Measurements from ENCODE around the gene PTPRN2. TPM values are rescaled to one million over a fixed set of nuclear protein-coding genes. Genes with fewer than 3 reads are reported as not detected.

The PTPRN2 gene
- total and polyA plus RNA-seq, 2 of the 13 experiments (the other 11 are each of a cell fraction or from before 2014, with no cell fraction given): 2.5 to 24.2 TPM

DNA sequence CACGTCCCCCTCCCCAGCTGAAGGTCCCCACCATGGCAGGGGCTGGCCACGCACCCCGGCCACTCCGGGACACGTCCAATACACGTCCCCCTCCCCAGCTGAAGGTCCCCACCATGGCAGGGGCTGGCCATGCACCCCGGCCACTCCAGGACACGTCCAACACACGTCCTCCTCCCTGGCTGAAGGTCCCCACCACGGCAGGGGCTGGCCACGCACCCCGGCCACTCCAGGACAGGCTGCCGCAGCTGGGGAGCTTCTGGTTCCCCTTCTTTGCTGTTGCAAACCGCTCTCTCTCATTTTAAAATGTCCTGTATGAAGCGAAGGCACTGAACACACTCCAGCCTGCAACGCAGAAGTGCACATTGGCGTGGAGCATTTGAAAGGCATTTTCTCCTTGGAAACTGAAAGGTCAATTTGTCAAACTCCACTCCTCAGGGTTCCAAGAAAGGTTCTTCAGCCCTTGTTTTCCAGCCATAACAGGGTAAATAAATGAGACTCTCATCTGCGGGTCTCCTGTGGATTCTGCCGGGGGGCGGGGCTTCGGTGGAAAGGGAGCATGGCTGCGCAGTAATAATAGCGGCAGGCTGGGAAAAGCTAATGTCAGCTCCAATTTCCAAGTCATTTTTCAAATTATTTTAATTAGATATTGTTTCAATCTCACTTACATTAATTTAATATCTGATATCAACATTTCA, 670.5 kb downstream of the PTPRN2 start:
- no peak overlapping the region for H3K4me3 ChIP-seq (replicated peaks in 1 of 3; ENCODE audit: insufficient read depth in 1 of 3, low read depth in 2 of 3, low read length in 3 of 3)
- ChIA-PET POLR2A (no interaction called here), CTCF (ENCODE audit: low intra/inter-chr PET ratio, low total read pairs) (no interaction called here)
- in situ Hi-C loops (cut with HindIII; ENCODE audit: extremely low pct_ligation_motif_present, low pct_unique_long_range_greater_than_20kb) (no loop called here), intact Hi-C loops (cut with micrococcal nuclease; ENCODE audit: unreplicated experiment) (no loop called here)
- H3K27me3 ChIP-seq (ENCODE audit: control insufficient read depth in 1 of 2, insufficient read depth in 2 of 2, low read length in 2 of 2): no peaks in the 10 kb centered on the region
- ATAC-seq (no peak), FAIRE-seq (no peak), DNase-seq (ENCODE audit: low spot score) (no peak)
- no peak overlapping the region for H3K4me2 ChIP-seq (ENCODE audit: low read depth, low read length)
- H2AFZ ChIP-seq (ENCODE audit: low read length): no peak overlapping the region
- no peak for TF ChIP-seq CAMTA2 (CRISPR knock-in tag; IDR thresholded peaks at IDR 0.05; ENCODE audit: borderline replicate concordance)
- TF ChIP-seq SMC3 (IDR thresholded peaks at IDR 0.05; ENCODE audit: low read length): no peak
- TF ChIP-seq ZNF12 (CRISPR knock-in tag; IDR thresholded peaks at IDR 0.05): no peak
- TF ChIP-seq GFI1 (CRISPR knock-in tag; IDR thresholded peaks at IDR 0.05; ENCODE audit: borderline replicate concordance): no peak
- TF ChIP-seq, protein P1, sequence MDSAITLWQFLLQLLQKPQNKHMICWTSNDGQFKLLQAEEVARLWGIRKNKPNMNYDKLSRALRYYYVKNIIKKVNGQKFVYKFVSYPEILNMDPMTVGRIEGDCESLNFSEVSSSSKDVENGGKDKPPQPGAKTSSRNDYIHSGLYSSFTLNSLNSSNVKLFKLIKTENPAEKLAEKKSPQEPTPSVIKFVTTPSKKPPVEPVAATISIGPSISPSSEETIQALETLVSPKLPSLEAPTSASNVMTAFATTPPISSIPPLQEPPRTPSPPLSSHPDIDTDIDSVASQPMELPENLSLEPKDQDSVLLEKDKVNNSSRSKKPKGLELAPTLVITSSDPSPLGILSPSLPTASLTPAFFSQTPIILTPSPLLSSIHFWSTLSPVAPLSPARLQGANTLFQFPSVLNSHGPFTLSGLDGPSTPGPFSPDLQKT (CRISPR knock-in tag; IDR thresholded peaks at IDR 0.05; ENCODE audit: borderline replicate concordance): no peak
- TF ChIP-seq ZNF605 (CRISPR knock-in tag; IDR thresholded peaks at IDR 0.05): no peak
- no peak for TF ChIP-seq SRSF9 (IDR thresholded peaks at IDR 0.05; ENCODE audit: borderline replicate concordance, insufficient read depth, low read depth, low read length, poor library complexity, severe bottlenecking)
- TF ChIP-seq SMARCC2 (IDR thresholded peaks at IDR 0.05): no peak
- H3K9ac ChIP-seq (ENCODE audit: insufficient read depth, low read depth, low read length): no peak overlapping the region
- no peaks in the 10 kb centered on the region; the same call in 1 of the 2 replicates for H3K9me3 ChIP-seq (ENCODE audit: low read length)
- no peaks in the 10 kb centered on the region for H3K4me1 ChIP-seq (ENCODE audit: insufficient read depth, low read length)
- no peaks in the 10 kb centered on the region for H3K36me3 ChIP-seq (replicated peaks in 1 of 2; ENCODE audit: control insufficient read depth in 1 of 2, insufficient read depth in 2 of 2, low read length in 2 of 2)
- no peaks in the 10 kb centered on the region for H3K79me2 ChIP-seq (ENCODE audit: insufficient read depth, low read length)
- 83% methylated on average over 15 of the region's 23 CpGs for WGBS (ENCODE audit: low lambda C conversion rate)
- no TSS peak for BruUV-seq (replicated peaks)
- no peaks in the 10 kb centered on the region for H4K20me1 ChIP-seq (ENCODE audit: insufficient read depth, low read length)
- H3K27ac ChIP-seq (ENCODE audit: extremely low read length, insufficient read depth, low read length): no peak overlapping the region
